Melanocyte of skin (primary cell): ENCODE data around the gene FXR1. TPM values are rescaled to one million over a fixed set of nuclear protein-coding genes. Genes with fewer than 3 reads are reported as not detected.

Experiments used
- total RNA-seq, 2 donors: library from RNA; depleted of rRNA; stranded (reverse); fragments of >200 nt; gene quantifications; 2 replicates each; pipeline ENCODE4 v1.2.3, GENCODE V29; 2012

The FXR1 gene
- 100 to 1,000 TPM in 1 of 2 donors, 10 to 100 TPM in 1; 73.0 to 103 TPM for total RNA-seq

DNA sequence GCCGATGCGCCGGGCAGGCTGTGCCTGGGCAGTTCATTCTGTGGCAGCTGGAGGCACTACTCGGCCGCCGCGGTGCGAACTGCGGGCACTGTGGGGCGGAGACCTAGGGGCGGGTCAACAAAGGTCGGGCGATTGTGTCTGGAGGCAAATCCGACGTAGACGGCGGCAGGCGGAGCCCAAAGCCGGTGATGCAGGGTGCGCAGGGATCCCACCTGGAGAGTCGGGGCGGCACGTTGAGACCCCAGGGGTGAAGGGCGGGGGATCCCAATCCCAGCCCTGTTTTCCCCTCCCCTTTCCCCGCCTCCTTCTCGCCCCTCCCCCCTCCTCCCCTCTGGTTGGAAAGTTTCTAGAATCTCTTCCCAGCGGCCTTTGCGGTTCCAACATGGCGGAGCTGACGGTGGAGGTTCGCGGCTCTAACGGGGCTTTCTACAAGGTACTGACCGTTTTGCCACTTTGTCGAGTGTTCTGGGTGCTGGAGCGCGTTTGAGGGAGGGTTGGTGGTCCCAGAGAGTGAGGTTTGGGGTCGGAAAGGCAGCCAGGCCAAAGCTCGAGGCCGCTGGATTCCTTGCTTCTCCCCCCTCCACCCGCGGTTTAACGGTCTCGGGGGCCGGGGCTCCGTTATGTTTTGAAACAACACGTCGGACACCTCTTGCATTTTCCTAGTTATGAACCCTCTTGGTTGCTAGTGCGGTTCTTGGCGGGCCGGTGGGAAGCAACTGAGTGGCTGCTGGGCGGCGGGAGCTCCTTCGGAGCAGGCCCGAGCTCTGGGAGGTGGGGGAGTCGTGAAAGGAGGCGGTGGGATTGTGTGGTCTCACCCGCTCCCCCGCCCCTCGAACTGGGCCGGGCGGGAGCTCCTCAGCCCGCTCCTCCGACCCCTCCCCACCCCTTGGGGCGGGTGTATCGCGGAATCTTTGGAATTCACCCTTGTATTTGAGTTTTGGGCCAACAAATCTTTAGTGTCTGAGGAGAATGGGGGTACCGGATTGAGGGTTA is at the start of gene FXR1:
FXR1 (plus strand) TSS at position 367 of the 993 bp plus-strand sequence; CDS start at position 383, 16 bp downstream.

DNA sequence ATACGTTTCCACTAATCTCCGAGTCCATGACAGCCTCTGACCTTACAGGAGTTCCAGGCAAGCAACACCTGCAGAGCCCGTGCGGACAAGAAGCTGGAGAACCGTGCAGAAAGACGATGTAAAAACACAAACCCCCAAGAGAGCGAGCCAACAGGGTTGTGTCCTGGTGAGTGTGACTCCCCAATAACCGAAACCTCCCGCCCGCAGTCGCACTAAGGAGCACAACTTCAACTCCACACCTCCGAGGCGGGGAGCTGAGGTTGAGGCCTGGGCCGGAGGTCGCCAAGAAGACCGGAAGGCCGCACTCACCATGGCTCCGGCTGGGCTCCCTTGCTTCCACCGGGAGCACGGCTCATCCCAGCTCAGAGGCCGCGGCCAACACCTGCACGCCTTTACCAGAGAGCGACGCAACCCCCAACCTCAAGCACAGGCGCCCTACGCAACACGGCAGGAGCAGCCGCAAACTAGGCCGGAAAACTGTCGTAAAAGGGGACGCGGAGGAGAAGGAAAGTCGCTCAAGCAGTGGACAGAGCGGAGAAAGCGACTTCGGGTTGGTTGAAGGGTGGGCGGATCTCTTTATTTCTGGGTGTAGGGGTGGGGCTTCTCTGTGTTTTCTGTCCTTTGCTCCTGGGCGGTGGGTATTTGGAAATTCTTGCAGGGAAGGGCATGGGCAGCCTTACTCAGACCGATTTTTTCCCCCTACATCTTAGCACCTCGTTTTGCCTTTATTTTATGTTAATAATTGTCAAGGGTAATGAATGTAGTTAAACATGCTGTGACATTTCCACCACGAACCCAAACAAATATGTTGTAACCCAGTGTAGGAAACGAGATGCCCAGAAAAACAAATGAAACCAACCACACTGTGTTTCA is 77.1 kb downstream of the FXR1 start, which contains the start of gene DNAJC19:
DNAJC19 (minus strand) TSS at position 446 of the 873 bp plus-strand sequence; CDS start at position 312, 134 bp downstream.

Other genes with a start within 250 kb of the FXR1 start
- not detected for gene CCDC39, start 233.2 kb upstream of the FXR1 start, total RNA-seq
- 10 to 100 TPM; 27.9 to 32.0 TPM for gene DNAJC19, start 77.1 kb downstream of the FXR1 start, total RNA-seq